Smooth muscle cell of the pulmonary artery (primary cell): ENCODE measurements around the gene BTBD19. TPM values are rescaled to one million over a fixed set of nuclear protein-coding genes. Genes with fewer than 3 reads are reported as not detected.

Experiments
- total RNA-seq: library from RNA; depleted of rRNA; stranded (reverse); fragments of >200 nt; gene quantifications from 2 replicates; pipeline ENCODE4 v1.2.3, GENCODE V29; 2014

Gene BTBD19
- total RNA-seq, result 10.7 and 18.0 TPM in 2 replicates

GRCh38 chr1:44808063-44808937, at the start of gene BTBD19:
TSS of gene BTBD19 (plus strand) at chr1:44808523. CDS start at chr1:44808821, 298 bp downstream.

GRCh38 chr1:44775078-44775929, 33.0 kb upstream of the BTBD19 start, which contains the start of gene RPS8:
TSS of gene RPS8 (plus strand) at chr1:44775540. CDS start at chr1:44775597, 57 bp downstream.

GRCh38 chr1:44788120-44788860, 20.0 kb upstream of the BTBD19 start, which contains the start of gene BEST4:
TSS of gene BEST4 (minus strand) at chr1:44788170. CDS start at chr1:44787705, 465 bp downstream.

GRCh38 chr1:44799770-44800584, 8.3 kb upstream of the BTBD19 start, which contains the start of gene PLK3:
TSS of gene PLK3 (plus strand) at chr1:44800377. CDS start at chr1:44800464, 87 bp downstream.

GRCh38 chr1:44806704-44807363, 1.5 kb upstream of the BTBD19 start, which contains the start of gene DYNLT4:
TSS of gene DYNLT4 (minus strand) at chr1:44807351. CDS start at chr1:44806668, 683 bp downstream.

GRCh38 chr1:44842862-44843655, 34.7 kb downstream of the BTBD19 start, which contains the start of gene PTCH2:
TSS of gene PTCH2 (minus strand) at chr1:44843253. CDS start at chr1:44842932, 321 bp downstream.

Other genes with a start within 250 kb of the BTBD19 start
- gene TMEM53, start 134.0 kb upstream of the BTBD19 start, total RNA-seq, result 4.3 and 6.3 TPM in 2 replicates
- gene ARMH1, start 133.8 kb upstream of the BTBD19 start, total RNA-seq, result 0.91 and 1.3 TPM in 2 replicates
- not detected in 2 replicates for gene RNU5D-1, start 77.4 kb upstream of the BTBD19 start, total RNA-seq
- 3.2 and 9.3 TPM in 2 replicates for gene KIF2C, start 68.7 kb upstream of the BTBD19 start, total RNA-seq
- 817 and 920 TPM in 2 replicates for gene RPS8, start 33.0 kb upstream of the BTBD19 start, total RNA-seq
- 0.07 and 0.20 TPM in 2 replicates for gene BEST4, start 20.4 kb upstream of the BTBD19 start, total RNA-seq
- gene PLK3, start 8.1 kb upstream of the BTBD19 start, total RNA-seq, result 21.8 and 72.0 TPM in 2 replicates
- 0.17 TPM in 1 of 2 replicates, not detected in the other for gene DYNLT4, start 1.2 kb upstream of the BTBD19 start, total RNA-seq
- gene PTCH2, start 34.7 kb downstream of the BTBD19 start, total RNA-seq, result 0.26 and 0.33 TPM in 2 replicates
- gene EIF2B3, start 178.1 kb downstream of the BTBD19 start, total RNA-seq, result 25.4 and 26.9 TPM in 2 replicates
- gene HECTD3, start 202.8 kb downstream of the BTBD19 start, total RNA-seq, result 26.0 and 28.0 TPM in 2 replicates
- gene UROD, start 203.7 kb downstream of the BTBD19 start, total RNA-seq, result 115 and 118 TPM in 2 replicates